Motor neuron (in vitro differentiated cells): Measurements from ENCODE around the gene NPLOC4. TPM values are rescaled to one million over a fixed set of nuclear protein-coding genes. Genes with fewer than 3 reads are reported as not detected.
A peak's percentile ranks its signal among the peaks of the same experiment; 100 is the strongest.

ENCODE experiments used
- ATAC-seq, 8 experiments: fragments of 200-7000 bp; cut with Tn5 transposase; replicated peaks in 6 of 8; 2 replicates each; pipeline ENCODE4 v1.8.0; 2021; ENCODE audit warnings: mild to moderate bottlenecking in 8 of 8, moderate library complexity in 8 of 8
- H3K27ac ChIP-seq, 2 donors: fragments of 250-450 bp; sonication (Bioruptor Pico); 2 replicates each; pipeline ENCODE4 v1.9.0; 2021; ENCODE audit warnings: antibody characterized with exemption in 2 of 2, mild to moderate bottlenecking in 2 of 2, moderate library complexity in 1 of 2
- H3K4me1 ChIP-seq, 2 donors: fragments of 250-450 bp; sonication (Bioruptor Pico); replicated peaks in 1 of 2; 2 replicates each; pipeline ENCODE4 v1.6.1; 2021; ENCODE audit warnings: antibody characterized with exemption in 2 of 2, mild to moderate bottlenecking in 2 of 2, moderate library complexity in 1 of 2
- H3K4me3 ChIP-seq, 5 donors: fragments of 250-450 bp; sonication (Bioruptor Pico); 2 replicates each; pipeline ENCODE4 v1.9.0; 2021; ENCODE audit warnings: antibody characterized with exemption in 5 of 5, mild to moderate bottlenecking in 5 of 5, moderate library complexity in 4 of 5
- WGBS, 10 experiments: fragments of 450-650 bp; shearing (Covaris generic); methylation state at CpG; one replicate each; pipeline ENCODE4 v1.0.0; 2022; 5-methylcytosine and 5-hydroxymethylcytosine counted together
- in situ Hi-C, 9 experiments: fragments of 400-800 bp; cut with MboI; loops; one replicate each; pipeline ENCODE4 v1.15.0; 2021; ENCODE audit warnings: low sequenced_read_pairs in 9 of 9, low pct_unique_long_range_greater_than_20kb in 2 of 9; ENCODE audit not compliant: unreplicated experiment in 9 of 9
- total RNA-seq, 8 experiments: library from RNA; unstranded; fragments of 300-600 nt; gene quantifications; 2 replicates each; pipeline versions ENCODE4 v1.2.3 to v1.2.4, GENCODE V29; 2022

The NPLOC4 gene
- total RNA-seq, 8 experiments from 2014 or later = 19.3 to 78.3 (median 41.8) TPM

- WGBS, 10 experiments = 79 to 100% (median 90%) methylated on average over 2 to 14 of the region's 19 CpGs
- no peak overlapping the region for H3K4me3 ChIP-seq
- ATAC-seq = peak in 3 of 8 experiments; percentile 53 to 62 (median 59)
- in situ Hi-C loops = no loop called here
- H3K4me1 ChIP-seq = peaks cover 0 to 6% of the 10 kb centered on the region in 2 donors
- H3K27ac ChIP-seq = no peak overlapping the region
These were observed 27.2 kb downstream of the NPLOC4 start for GRCh38 chr17:81609541-81610311.

DNA sequence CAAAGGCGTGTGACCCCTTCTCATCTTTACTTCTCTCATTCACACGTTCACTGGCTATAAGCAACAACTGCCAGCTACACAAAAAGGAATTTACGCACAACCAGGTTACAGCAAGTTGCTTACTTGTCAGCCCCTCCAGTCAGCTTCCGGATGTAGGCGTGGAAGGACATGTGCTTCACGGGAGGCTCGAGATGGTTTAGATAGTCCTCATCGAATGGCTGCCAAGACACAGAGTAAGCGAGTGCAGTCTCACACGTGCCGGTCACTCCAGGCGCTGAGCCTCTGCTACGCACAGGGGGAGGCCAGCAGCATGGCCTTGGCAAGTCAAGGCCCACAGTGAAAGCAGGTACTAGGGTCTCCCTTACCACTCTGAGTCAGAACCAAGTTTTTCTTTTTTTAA is 28.3 kb downstream of the NPLOC4 start:
- WGBS, 10 experiments = 90 to 100% (median 98%) methylated on average over 1 to 13 of the region's 13 CpGs; no CpG with 5 or more reads in 4 of the 10 experiments
- in situ Hi-C loops = no loop called here
- ATAC-seq = no peak

GRCh38 chr17:81608082-81608481 is 28.8 kb downstream of the NPLOC4 start:
- ATAC-seq = no peak
- 82 to 100% (median 95%) methylated on average over 1 to 4 of the region's 4 CpGs; no CpG with 5 or more reads in 6 of the 10 experiments for WGBS, 10 experiments

More for the DNA sequence above, 28.3 kb downstream of the NPLOC4 start:
- Histone ChIP-seq H3K27ac (no peak overlapping the region), H3K4me1 (peaks cover 0 to 6% of the 10 kb centered on the region in 2 donors), H3K4me3 (no peak overlapping the region)

GRCh38 chr17:81607431-81607830 is 29.5 kb downstream of the NPLOC4 start:
- 8 to 100% (median 91%) methylated on average over 3 to 6 of the region's 6 CpGs; no CpG with 5 or more reads in 1 of the 10 experiments for WGBS, 10 experiments
- ATAC-seq = peak in 3 of 8 experiments; percentile 60 to 79 (median 73)
- H3K4me3 ChIP-seq = no peak overlapping the region
- H3K27ac ChIP-seq = no peak overlapping the region
- H3K4me1 ChIP-seq = peaks cover 0 to 3% of the 10 kb centered on the region in 2 donors
- in situ Hi-C loops = no loop called here

More at GRCh38 chr17:81608082-81608481, 28.8 kb downstream of the NPLOC4 start:
- peaks cover 0 to 3% of the 10 kb centered on the region in 2 donors for H3K4me1 ChIP-seq
- H3K27ac ChIP-seq = no peak overlapping the region
- in situ Hi-C loops = no loop called here
- H3K4me3 ChIP-seq = no peak overlapping the region

- 68 to 100% (median 94%) methylated on average over 1 to 8 of the region's 11 CpGs; no CpG with 5 or more reads in 2 of the 10 experiments for WGBS, 10 experiments
These were observed 32.9 kb downstream of the NPLOC4 start for GRCh38 chr17:81603846-81604610.

DNA sequence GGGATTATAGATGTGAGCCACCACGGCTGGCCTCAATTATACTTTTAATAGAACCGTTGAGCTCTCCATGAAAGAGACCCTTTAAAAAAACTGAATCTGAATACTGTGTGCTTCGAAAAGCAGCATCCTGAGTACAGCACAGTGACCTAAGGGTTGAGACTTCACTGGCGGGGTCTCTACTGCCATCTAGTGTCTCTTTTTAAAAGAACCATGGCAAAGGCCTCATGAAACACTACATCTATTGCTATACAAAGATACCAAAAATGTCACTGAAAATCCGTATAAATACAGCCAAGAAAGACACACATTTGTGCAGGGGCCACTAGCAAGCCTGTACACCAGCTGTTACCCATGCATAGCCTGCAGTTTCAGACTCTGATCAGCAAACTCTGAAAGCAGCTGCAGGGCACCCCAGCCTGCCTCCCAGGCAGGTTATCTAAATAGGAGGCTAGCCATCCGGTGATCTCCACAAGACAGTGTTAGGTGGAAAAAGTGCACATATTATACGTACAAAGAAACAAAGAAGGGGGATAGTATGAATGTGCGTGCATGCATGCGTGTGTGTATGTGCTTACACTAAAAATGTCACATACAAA is 35.3 kb downstream of the NPLOC4 start:
- 38 to 80% (median 54%) methylated on average over 1 to 9 of the region's 9 CpGs for WGBS, 10 experiments
- Histone ChIP-seq H3K27ac (no peak overlapping the region), H3K4me3 (no peak overlapping the region), H3K4me1 (no peaks in the 10 kb centered on the region)
- in situ Hi-C loops = no loop called here
- peak; percentile 81 to 99 (median 94) for ATAC-seq

More at GRCh38 chr17:81603846-81604610, 32.9 kb downstream of the NPLOC4 start:
- ATAC-seq = no peak
- Histone ChIP-seq H3K4me1 (no peaks in the 10 kb centered on the region), H3K4me3 (no peak overlapping the region), H3K27ac (no peak overlapping the region)
- in situ Hi-C loops = no loop called here

- peak in 3 of 8 experiments; percentile 15 to 45 (median 29) for ATAC-seq
- Histone ChIP-seq H3K4me3 (no peak overlapping the region), H3K27ac (no peak overlapping the region), H3K4me1 (no peaks in the 10 kb centered on the region)
- in situ Hi-C loops = no loop called here
- WGBS, 10 experiments = 60 to 93% (median 78%) methylated on average over 2 to 10 of the region's 10 CpGs
These were observed 37.0 kb downstream of the NPLOC4 start for GRCh38 chr17:81599719-81600486.

DNA sequence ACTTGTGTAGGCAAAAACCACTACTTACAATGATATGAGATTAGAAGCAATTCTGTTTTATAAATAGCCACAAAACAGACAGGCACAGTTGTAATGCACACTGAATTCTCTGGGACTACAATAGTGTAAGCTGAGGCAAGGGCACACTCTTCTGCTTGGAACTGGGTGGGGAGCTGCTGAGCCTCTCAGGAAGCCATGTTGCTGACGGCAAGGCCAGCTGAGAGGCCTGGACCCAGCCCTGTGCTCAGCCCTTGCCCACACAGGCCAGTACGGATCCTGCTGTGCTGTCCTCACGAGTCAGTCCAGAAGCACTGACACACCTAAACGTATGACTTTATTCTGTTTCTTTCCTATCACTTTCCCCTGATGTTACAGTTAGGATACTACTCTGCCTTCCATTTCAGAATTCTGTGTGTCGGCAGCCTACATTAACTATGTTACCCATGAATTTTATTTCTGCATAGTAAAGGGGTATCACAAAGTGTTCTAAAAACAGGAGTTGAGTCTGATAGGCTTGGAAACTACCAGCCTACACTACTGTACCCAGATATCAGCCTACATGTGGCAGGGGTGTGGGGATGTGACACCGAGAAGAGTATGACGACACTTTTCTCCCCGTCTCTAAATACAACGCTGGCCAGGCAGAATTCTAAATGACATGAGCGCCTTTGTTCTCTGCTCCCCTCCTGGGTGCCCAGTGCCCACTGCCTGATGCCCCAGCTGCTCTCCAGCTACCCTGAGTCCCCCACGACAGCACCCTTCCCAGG is 43.6 kb downstream of the NPLOC4 start:
- in situ Hi-C loops = no loop called here
- 81 to 100% (median 93%) methylated on average over 1 to 7 of the region's 11 CpGs; no CpG with 5 or more reads in 1 of the 10 experiments for WGBS, 10 experiments
- peak in 1 of 8 experiments; percentile 59 for ATAC-seq
- H3K4me3 ChIP-seq = no peak overlapping the region
- H3K27ac ChIP-seq = no peak overlapping the region
- no peaks in the 10 kb centered on the region for H3K4me1 ChIP-seq

DNA sequence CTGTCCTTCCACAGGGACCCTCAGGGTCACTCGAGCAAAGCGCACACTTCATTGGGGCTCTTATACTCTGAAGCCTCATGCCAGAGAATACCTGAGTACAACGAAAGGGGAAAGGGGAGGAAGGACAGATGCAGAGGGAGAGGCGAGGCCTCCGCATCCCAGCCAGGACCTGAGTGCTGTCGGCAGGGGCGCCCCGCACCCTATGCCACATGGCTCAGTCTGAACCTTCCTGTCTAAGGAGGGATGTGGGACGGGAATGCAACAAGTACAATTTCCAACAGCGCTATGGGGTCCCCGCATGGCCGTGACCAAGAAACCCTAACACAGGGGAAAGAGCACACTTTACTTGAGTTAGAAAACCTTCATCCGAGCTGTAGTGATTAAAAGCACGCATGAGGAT is 44.9 kb downstream of the NPLOC4 start:
- no peak for ATAC-seq
- Histone ChIP-seq H3K4me3 (no peak overlapping the region), H3K4me1 (no peaks in the 10 kb centered on the region), H3K27ac (no peak overlapping the region)
- in situ Hi-C loops = no loop called here
- WGBS, 10 experiments = 92 to 100% methylated on average over 5 to 9 of the region's 14 CpGs; no CpG with 5 or more reads in 8 of the 10 experiments

GRCh38 chr17:81590121-81590520 is 46.8 kb downstream of the NPLOC4 start:
- ATAC-seq = no peak
- no peaks in the 10 kb centered on the region for H3K4me1 ChIP-seq
- 98 to 100% (median 100%) methylated on average over 1 to 5 of the region's 8 CpGs; no CpG with 5 or more reads in 5 of the 10 experiments for WGBS, 10 experiments
- in situ Hi-C loops = no loop called here
- H3K4me3 ChIP-seq = no peak overlapping the region
- H3K27ac ChIP-seq = no peak overlapping the region

DNA sequence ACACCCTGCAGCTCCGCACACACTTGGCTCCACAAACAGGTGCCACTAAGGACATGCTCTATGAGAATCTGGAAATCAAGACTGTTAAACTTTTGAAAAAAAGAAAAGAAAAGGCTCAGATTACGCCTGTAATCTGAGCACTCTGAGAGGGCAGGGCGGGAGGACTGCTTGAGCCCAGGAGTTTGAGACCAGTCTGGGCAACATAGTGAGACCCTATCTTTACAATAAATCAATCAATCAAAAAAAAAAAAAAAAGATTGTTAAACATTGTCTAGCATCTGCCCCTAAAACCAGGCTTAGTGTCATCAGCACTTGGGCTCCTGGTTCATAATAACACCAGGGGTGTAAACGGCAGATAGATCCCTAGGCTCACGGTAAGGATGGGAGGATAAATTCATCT is 47.3 kb downstream of the NPLOC4 start:
- in situ Hi-C loops = no loop called here

DNA sequence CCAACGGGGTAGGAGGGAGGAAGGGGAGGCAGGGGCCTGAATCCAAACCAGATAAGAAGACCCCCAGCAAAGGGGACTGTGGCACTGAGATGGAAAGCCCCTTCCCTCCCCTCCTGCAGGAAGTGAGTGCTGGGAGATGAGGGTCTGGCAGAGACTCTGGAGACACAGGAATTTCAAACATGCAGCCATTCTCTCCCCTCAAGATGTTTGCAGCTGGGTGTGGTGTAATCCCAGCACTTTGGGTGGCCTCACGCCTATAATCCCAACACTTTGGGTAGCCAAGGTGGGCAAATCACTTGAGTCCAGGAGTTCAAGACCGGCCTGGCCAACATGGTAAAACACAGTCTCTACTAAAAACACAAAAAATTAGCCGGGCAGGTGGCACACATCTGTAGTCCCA is 50.8 kb downstream of the NPLOC4 start:
- no peaks in the 10 kb centered on the region for H3K4me1 ChIP-seq
- ATAC-seq = no peak
- no peak overlapping the region for H3K4me3 ChIP-seq
- WGBS, 10 experiments = 80 to 100% (median 93%) methylated on average over 1 to 3 of the region's 4 CpGs; no CpG with 5 or more reads in 6 of the 10 experiments
- H3K27ac ChIP-seq = no peak overlapping the region
- in situ Hi-C loops = no loop called here

More for the DNA sequence above, 47.3 kb downstream of the NPLOC4 start:
- WGBS, 10 experiments = 78 to 100% (median 96%) methylated on average over 2 to 5 of the region's 5 CpGs; no CpG with 5 or more reads in 3 of the 10 experiments
- Histone ChIP-seq H3K4me3 (no peak overlapping the region), H3K4me1 (no peaks in the 10 kb centered on the region), H3K27ac (no peak overlapping the region)
- ATAC-seq = no peak
